GM18868 (cell line): ENCODE results near the gene CYP1A1.

ENCODE experiments used
- ATAC-seq: cut with Tn5 transposase; IDR thresholded peaks from one replicate; pipeline ENCODE4 v1.9.1; 2021; ENCODE audit warnings: mild to moderate bottlenecking, moderate library complexity; ENCODE audit not compliant: unreplicated experiment

CYP1A1 gene

GRCh38 chr15:74696808-74697207, 28.5 kb downstream of the CYP1A1 start:
- no peak for ATAC-seq

GRCh38 chr15:74696398-74696729, 29.0 kb downstream of the CYP1A1 start:
- no peak for ATAC-seq

GRCh38 chr15:74695597-74696397, 29.5 kb downstream of the CYP1A1 start, which contains the start of gene EDC3:
Gene EDC3, minus strand, starts transcription at chr15:74696024. Its CDS starts 20,900 bp downstream, at chr15:74675124.
- ATAC-seq = peak; percentile 72

- ATAC-seq = no peak
These were observed 33.0 kb downstream of the CYP1A1 start for GRCh38 chr15:74692327-74692726.

GRCh38 chr15:74683758-74684157, 41.6 kb downstream of the CYP1A1 start:
- ATAC-seq = no peak

- ATAC-seq = no peak
These were observed 42.4 kb downstream of the CYP1A1 start for GRCh38 chr15:74682954-74683353.

GRCh38 chr15:74680456-74680855, 44.9 kb downstream of the CYP1A1 start:
- no peak for ATAC-seq

GRCh38 chr15:74676801-74677200, 48.5 kb downstream of the CYP1A1 start:
- no peak for ATAC-seq

- no peak for ATAC-seq
These were observed 51.2 kb downstream of the CYP1A1 start for GRCh38 chr15:74674161-74674560.

- ATAC-seq = no peak
These were observed 55.7 kb downstream of the CYP1A1 start for GRCh38 chr15:74669627-74670026.
